ENCODE measurements around the gene APOL1. TPM values are rescaled to one million over a fixed set of nuclear protein-coding genes. Genes with fewer than 3 reads are reported as not detected.
"Not testable (repeated sequence)": the region's sequence is repeated elsewhere in the genome, so short reads cannot be mapped to it uniquely, and the experiment has no call there.

Gene APOL1
- total RNA-seq, 1 donor: 38.7 TPM

DNA sequence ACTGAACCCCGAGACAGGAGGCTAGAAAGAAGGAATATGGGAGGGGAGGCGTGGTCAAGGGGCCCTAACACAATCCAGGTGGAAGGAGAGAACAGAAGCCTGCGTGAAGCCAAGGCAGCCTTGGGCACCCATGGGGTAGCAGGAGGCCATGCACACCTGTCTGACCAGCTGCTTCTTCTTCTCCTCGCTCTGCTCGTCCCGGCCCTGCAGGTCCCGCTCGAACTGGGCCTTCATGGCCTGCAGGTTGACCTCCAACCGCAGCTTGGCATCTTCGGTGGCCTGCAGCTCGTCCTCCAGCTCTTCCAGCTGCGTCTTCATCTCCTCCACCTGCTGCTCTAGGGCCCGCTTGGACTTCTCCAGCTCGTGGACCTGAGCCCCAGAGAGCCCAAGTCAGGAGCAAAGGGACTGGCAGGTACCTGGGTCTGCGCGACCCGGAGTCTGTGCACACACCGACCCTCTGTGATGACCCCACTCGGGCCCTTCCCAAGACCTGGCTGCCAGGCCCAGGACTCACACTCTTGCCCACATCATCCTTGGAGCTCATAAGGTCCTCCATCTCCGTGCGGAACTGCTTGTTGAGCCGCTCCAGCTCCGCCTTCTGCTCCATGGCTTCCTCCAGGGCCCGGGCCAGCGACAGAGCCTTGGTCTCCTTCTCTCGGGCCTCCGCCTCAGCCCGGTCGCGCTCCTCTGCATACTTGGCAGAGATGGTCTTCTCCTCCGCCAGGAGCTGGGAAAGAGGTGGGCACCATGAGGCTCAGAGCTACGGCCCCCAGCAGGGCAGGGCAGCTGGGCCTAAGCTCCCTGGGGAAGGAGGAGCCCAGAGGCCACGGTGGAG lies 35.9 kb downstream of the APOL1 start:
- Histone ChIP-seq H3K27ac (ENCODE audit: low read depth, low read length) (no peak overlapping the region), H3K36me3 (ENCODE audit: insufficient read depth, low read length) (peaks cover 86% of the 10 kb centered on the region), H3K4me1 (ENCODE audit: insufficient read depth, low read length) (no peaks in the 10 kb centered on the region), H3K9me3 (ENCODE audit: low read depth, low read length) (no peaks in the 10 kb centered on the region), H4K20me1 (ENCODE audit: insufficient read depth, low read length) (peaks cover 74% of the 10 kb centered on the region), H3K79me2 (ENCODE audit: insufficient read depth, low read length) (peaks cover 74% of the 10 kb centered on the region), H3K4me3 (ENCODE audit: insufficient read depth, low read length) (no peak overlapping the region), H3K4me2 (ENCODE audit: insufficient read depth, low read length) (no peak overlapping the region), H2AFZ (ENCODE audit: low read length) (no peak overlapping the region), H3K27me3 (ENCODE audit: insufficient read depth, low read length) (no peaks in the 10 kb centered on the region)
- TF ChIP-seq, protein P1, sequence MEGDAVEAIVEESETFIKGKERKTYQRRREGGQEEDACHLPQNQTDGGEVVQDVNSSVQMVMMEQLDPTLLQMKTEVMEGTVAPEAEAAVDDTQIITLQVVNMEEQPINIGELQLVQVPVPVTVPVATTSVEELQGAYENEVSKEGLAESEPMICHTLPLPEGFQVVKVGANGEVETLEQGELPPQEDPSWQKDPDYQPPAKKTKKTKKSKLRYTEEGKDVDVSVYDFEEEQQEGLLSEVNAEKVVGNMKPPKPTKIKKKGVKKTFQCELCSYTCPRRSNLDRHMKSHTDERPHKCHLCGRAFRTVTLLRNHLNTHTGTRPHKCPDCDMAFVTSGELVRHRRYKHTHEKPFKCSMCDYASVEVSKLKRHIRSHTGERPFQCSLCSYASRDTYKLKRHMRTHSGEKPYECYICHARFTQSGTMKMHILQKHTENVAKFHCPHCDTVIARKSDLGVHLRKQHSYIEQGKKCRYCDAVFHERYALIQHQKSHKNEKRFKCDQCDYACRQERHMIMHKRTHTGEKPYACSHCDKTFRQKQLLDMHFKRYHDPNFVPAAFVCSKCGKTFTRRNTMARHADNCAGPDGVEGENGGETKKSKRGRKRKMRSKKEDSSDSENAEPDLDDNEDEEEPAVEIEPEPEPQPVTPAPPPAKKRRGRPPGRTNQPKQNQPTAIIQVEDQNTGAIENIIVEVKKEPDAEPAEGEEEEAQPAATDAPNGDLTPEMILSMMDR (IDR thresholded peaks at IDR 0.05; ENCODE audit: extremely low read depth, low read depth, low read length): no peak
- DNase-seq (ENCODE audit: insufficient read length, low spot score, missing footprints): peak; percentile 83

DNA sequence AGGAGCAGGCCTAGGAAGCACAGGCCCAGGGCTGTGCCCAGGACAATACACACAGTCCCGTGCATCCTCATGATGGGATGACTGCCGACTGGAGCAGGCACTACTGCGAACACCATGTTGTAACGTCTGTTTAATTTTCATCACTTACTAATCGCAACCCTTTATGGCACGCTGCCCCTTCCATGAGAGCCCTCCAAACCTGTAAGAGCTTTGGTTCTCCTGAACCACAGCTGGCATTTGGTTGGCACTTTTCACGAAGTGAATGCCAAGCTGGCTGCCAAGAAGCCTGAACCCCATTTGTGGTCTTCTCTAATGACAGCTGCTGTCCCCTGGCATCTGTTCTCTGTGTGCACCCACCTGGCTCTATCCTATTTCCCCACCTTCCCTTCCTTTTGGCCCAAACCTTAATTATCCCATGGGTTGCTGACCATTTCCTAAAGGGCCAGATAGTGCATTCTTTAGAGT lies 36.5 kb downstream of the APOL1 start:
- no peak overlapping the region for H2AFZ ChIP-seq (ENCODE audit: low read length)
- peaks cover 78% of the 10 kb centered on the region for H3K79me2 ChIP-seq (ENCODE audit: insufficient read depth, low read length)
- H3K9me3 ChIP-seq (ENCODE audit: low read depth, low read length): no peaks in the 10 kb centered on the region
- peaks cover 86% of the 10 kb centered on the region for H3K36me3 ChIP-seq (ENCODE audit: insufficient read depth, low read length)
- H3K4me3 ChIP-seq (ENCODE audit: insufficient read depth, low read length): no peak overlapping the region
- H3K27ac ChIP-seq (ENCODE audit: low read depth, low read length): no peak overlapping the region
- peaks cover 77% of the 10 kb centered on the region for H4K20me1 ChIP-seq (ENCODE audit: insufficient read depth, low read length)
- H3K4me2 ChIP-seq (ENCODE audit: insufficient read depth, low read length): no peak overlapping the region
- DNase-seq (ENCODE audit: insufficient read length, low spot score, missing footprints): no peak
- no peaks in the 10 kb centered on the region for H3K4me1 ChIP-seq (ENCODE audit: insufficient read depth, low read length)
- H3K27me3 ChIP-seq (ENCODE audit: insufficient read depth, low read length): no peaks in the 10 kb centered on the region
- TF ChIP-seq, protein P1 (IDR thresholded peaks at IDR 0.05; ENCODE audit: extremely low read depth, low read depth, low read length): no peak

DNA sequence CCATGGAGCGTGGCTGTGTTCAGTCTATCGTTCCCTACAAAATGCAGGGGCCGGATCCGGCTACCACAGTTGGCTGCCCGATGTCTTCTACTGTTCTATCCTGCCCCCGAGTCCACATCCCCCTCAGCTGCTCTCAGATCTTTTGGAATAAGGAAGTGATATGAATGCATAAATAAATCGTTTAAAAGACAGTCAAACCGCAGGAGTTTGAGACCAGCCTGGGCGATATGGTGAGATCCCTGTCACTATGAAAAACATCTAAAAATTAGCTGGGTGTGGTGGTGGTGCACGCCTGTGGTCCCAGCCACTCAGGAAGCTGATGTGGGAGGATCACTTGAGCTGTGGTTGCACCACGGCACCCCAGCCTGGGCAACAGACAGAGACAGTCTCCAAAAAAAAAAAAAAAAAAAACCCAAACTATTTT lies 37.0 kb downstream of the APOL1 start:
- not testable (repeated sequence) for H3K27ac ChIP-seq (ENCODE audit: low read depth, low read length); DNase-seq (ENCODE audit: insufficient read length, low spot score, missing footprints); H3K9me3 ChIP-seq (ENCODE audit: low read depth, low read length); H3K4me2 ChIP-seq (ENCODE audit: insufficient read depth, low read length); H3K4me1 ChIP-seq (ENCODE audit: insufficient read depth, low read length); H3K4me3 ChIP-seq (ENCODE audit: insufficient read depth, low read length); H3K27me3 ChIP-seq (ENCODE audit: insufficient read depth, low read length); H2AFZ ChIP-seq (ENCODE audit: low read length)
- H3K36me3 ChIP-seq (ENCODE audit: insufficient read depth, low read length): peaks cover 86% of the 10 kb centered on the region
- H3K79me2 ChIP-seq (ENCODE audit: insufficient read depth, low read length): peaks cover 79% of the 10 kb centered on the region
- peaks cover 77% of the 10 kb centered on the region for H4K20me1 ChIP-seq (ENCODE audit: insufficient read depth, low read length)

DNA sequence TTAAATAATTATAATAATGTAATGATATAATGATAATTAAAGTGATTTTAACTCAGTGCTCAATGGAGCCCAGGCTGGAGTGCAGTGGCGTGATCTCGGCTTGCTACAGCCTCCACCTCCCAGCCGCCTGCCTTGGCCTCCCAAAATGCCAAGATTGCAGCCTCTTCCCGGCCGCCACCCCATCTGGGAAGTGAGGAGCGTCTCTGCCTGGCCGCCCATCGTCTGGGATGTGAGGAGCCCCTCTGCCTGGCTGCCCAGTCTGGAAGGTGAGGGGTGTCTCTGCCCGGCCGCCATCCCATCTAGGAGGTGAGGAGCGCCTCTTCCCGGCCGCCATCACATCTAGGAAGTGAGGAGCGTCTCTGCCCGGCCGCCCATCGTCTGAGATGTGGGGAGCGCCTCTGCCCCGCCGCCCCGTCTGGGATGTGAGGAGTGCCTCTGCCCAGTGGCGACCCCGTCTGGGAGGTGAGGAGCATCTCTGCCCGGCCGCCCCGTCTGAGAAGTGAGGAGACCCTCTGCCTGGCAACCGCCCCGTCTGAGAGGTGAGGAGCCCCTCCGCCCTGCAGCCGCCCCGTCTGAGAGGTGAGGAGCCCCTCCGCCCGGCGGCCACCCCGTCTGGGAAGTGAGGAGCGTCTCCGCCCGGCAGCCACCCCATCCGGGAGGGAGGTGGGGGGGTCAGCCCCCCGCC lies 37.6 kb downstream of the APOL1 start:
- not testable (repeated sequence) for H3K4me2 ChIP-seq (ENCODE audit: insufficient read depth, low read length); H3K27me3 ChIP-seq (ENCODE audit: insufficient read depth, low read length); H3K9me3 ChIP-seq (ENCODE audit: low read depth, low read length); H3K27ac ChIP-seq (ENCODE audit: low read depth, low read length); H2AFZ ChIP-seq (ENCODE audit: low read length); DNase-seq (ENCODE audit: insufficient read length, low spot score, missing footprints); H3K4me1 ChIP-seq (ENCODE audit: insufficient read depth, low read length); H3K4me3 ChIP-seq (ENCODE audit: insufficient read depth, low read length)
- Histone ChIP-seq H3K79me2 (ENCODE audit: insufficient read depth, low read length) (peaks cover 79% of the 10 kb centered on the region), H3K36me3 (ENCODE audit: insufficient read depth, low read length) (peaks cover 86% of the 10 kb centered on the region), H4K20me1 (ENCODE audit: insufficient read depth, low read length) (peaks cover 76% of the 10 kb centered on the region)
